ENCODE measurements around the gene CDT1.
A peak's percentile ranks its signal among the peaks of the same experiment; 100 is the strongest.

Gene CDT1

DNA sequence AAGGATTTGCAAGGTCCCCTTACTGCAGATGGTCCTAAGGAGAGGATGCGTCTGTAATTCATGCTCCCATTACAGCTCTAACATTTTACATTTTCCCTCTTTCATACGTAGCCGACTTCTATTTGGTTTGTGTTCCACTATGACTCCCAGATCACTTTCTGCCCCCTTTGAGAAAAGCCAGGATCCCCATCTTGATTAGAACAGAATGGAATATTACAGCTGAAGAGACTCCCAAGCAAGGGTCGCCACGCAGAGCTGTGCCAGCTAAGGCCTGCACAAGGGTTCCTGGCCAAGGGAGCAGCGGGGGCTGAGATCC is 3.4 kb upstream of the CDT1 start:
- Histone ChIP-seq H3K4me2 (ENCODE audit: low read length) (peak overlapping the region; percentile 10; the same call in 1 of the 2 replicates), H3K9ac (ENCODE audit: low read length) (peak overlapping the region; percentile 13; the same call in 1 of the 2 replicates), H3K27me3 (ENCODE audit: insufficient read depth, low read length) (no peaks in the 10 kb centered on the region), H4K20me1 (ENCODE audit: insufficient read depth, low read length) (no peaks in the 10 kb centered on the region), H3F3A (ENCODE audit: insufficient read depth, low read length) (no peaks in the 10 kb centered on the region), H3K36me3 (ENCODE audit: insufficient read depth, low read length) (peaks cover 12% of the 10 kb centered on the region), H3K4me3 (ENCODE audit: low read depth, low read length, poor library complexity, severe bottlenecking) (no peak overlapping the region), H3K9me2 (ENCODE audit: low read depth, low read length) (no peaks in the 10 kb centered on the region), H3K9me3 (ENCODE audit: low read length) (no peaks in the 10 kb centered on the region), H2AFZ (ENCODE audit: low read length) (no peak overlapping the region), H3K4me1 (ENCODE audit: insufficient read depth, low read length, severe bottlenecking) (peaks cover 52% of the 10 kb centered on the region), H3K27ac (ENCODE audit: low read depth, low read length, poor library complexity, severe bottlenecking) (peak overlapping the region; percentile 91), H3K79me2 (ENCODE audit: insufficient read depth, low read length) (no peaks in the 10 kb centered on the region)
- TF ChIP-seq, protein P1, sequence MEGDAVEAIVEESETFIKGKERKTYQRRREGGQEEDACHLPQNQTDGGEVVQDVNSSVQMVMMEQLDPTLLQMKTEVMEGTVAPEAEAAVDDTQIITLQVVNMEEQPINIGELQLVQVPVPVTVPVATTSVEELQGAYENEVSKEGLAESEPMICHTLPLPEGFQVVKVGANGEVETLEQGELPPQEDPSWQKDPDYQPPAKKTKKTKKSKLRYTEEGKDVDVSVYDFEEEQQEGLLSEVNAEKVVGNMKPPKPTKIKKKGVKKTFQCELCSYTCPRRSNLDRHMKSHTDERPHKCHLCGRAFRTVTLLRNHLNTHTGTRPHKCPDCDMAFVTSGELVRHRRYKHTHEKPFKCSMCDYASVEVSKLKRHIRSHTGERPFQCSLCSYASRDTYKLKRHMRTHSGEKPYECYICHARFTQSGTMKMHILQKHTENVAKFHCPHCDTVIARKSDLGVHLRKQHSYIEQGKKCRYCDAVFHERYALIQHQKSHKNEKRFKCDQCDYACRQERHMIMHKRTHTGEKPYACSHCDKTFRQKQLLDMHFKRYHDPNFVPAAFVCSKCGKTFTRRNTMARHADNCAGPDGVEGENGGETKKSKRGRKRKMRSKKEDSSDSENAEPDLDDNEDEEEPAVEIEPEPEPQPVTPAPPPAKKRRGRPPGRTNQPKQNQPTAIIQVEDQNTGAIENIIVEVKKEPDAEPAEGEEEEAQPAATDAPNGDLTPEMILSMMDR (IDR thresholded peaks at IDR 0.05; ENCODE audit: low read length): no peak
- TF ChIP-seq EZH2 (IDR thresholded peaks at IDR 0.05; ENCODE audit: borderline replicate concordance, low read length): no peak

- Histone ChIP-seq H3K4me1 (ENCODE audit: insufficient read depth, low read length, severe bottlenecking) (peaks cover 50% of the 10 kb centered on the region), H3K4me3 (ENCODE audit: low read depth, low read length, poor library complexity, severe bottlenecking) (peak overlapping the region; percentile 84), H3K9me2 (ENCODE audit: low read depth, low read length) (no peaks in the 10 kb centered on the region), H3K4me2 (ENCODE audit: low read length) (peak overlapping the region; percentile 73), H4K20me1 (ENCODE audit: insufficient read depth, low read length) (no peaks in the 10 kb centered on the region), H2AFZ (ENCODE audit: low read length) (no peak overlapping the region), H3K9me3 (ENCODE audit: low read length) (no peaks in the 10 kb centered on the region), H3K9ac (ENCODE audit: low read length) (peak overlapping the region; percentile 97), H3K27me3 (ENCODE audit: insufficient read depth, low read length) (no peaks in the 10 kb centered on the region), H3F3A (ENCODE audit: insufficient read depth, low read length) (peaks cover 2% of the 10 kb centered on the region; the same call in 1 of the 2 replicates), H3K27ac (ENCODE audit: low read depth, low read length, poor library complexity, severe bottlenecking) (peak overlapping the region; percentile 83), H3K79me2 (ENCODE audit: insufficient read depth, low read length) (no peaks in the 10 kb centered on the region), H3K36me3 (ENCODE audit: insufficient read depth, low read length) (peaks cover 50% of the 10 kb centered on the region)
- TF ChIP-seq, protein P1 (IDR thresholded peaks at IDR 0.05; ENCODE audit: low read length): no peak
Observed at GRCh38 chr16:88804173-88804551, 573 bp downstream of the CDT1 start.

GRCh38 chr16:88804552-88805339 is 1.2 kb downstream of the CDT1 start:
- no peaks in the 10 kb centered on the region for H3K9me3 ChIP-seq (ENCODE audit: low read length)
- H3K4me3 ChIP-seq (ENCODE audit: low read depth, low read length, poor library complexity, severe bottlenecking): peak overlapping the region; percentile 84
- peaks cover 53% of the 10 kb centered on the region for H3K36me3 ChIP-seq (ENCODE audit: insufficient read depth, low read length)
- H4K20me1 ChIP-seq (ENCODE audit: insufficient read depth, low read length): no peaks in the 10 kb centered on the region
- H3K4me2 ChIP-seq (ENCODE audit: low read length): peak overlapping the region; percentile 73
- no peaks in the 10 kb centered on the region for H3K27me3 ChIP-seq (ENCODE audit: insufficient read depth, low read length)
- peaks cover 4% of the 10 kb centered on the region; the same call in 1 of the 2 replicates for H3F3A ChIP-seq (ENCODE audit: insufficient read depth, low read length)
- TF ChIP-seq, protein P1 (IDR thresholded peaks at IDR 0.05; ENCODE audit: low read length): no peak
- no peak for TF ChIP-seq EZH2 (IDR thresholded peaks at IDR 0.05; ENCODE audit: borderline replicate concordance, low read length)
- H3K27ac ChIP-seq (ENCODE audit: low read depth, low read length, poor library complexity, severe bottlenecking): peak overlapping the region; percentile 83
- peak overlapping the region; percentile 97 for H3K9ac ChIP-seq (ENCODE audit: low read length)
- H3K4me1 ChIP-seq (ENCODE audit: insufficient read depth, low read length, severe bottlenecking): peaks cover 48% of the 10 kb centered on the region
- H3K9me2 ChIP-seq (ENCODE audit: low read depth, low read length): no peaks in the 10 kb centered on the region
- H3K79me2 ChIP-seq (ENCODE audit: insufficient read depth, low read length): no peaks in the 10 kb centered on the region
- no peak overlapping the region for H2AFZ ChIP-seq (ENCODE audit: low read length)
